SIG-M5 (cell line): ENCODE data around the gene CRYBB2.
"Not testable (repeated sequence)": the region's sequence is repeated elsewhere in the genome, so short reads cannot be mapped to it uniquely, and the experiment has no call there.

ENCODE experiments used
- DNase-seq: peaks from one replicate; lab custom pipeline; 2025; lab: John Stamatoyannopoulos, UW

Gene CRYBB2

DNA sequence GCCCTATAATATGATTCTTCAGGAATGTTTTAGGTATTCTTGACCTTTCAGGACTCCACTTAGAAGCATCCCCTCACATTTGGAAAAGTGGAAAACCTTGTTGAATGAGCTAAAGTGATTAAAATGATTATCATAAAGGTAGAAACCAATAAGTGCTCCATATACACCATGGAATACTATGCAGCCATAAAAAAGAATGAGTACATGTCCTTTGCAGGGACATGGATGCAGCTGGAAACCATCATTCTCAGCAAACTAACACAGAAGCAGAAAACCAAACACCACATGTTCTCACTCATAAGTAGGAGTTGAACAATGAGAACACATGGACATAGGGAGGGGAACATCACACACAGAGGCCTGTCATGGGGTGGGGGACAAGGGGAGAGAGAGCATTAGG is 14.3 kb downstream of the CRYBB2 start:
- not testable (repeated sequence) for DNase-seq

DNA sequence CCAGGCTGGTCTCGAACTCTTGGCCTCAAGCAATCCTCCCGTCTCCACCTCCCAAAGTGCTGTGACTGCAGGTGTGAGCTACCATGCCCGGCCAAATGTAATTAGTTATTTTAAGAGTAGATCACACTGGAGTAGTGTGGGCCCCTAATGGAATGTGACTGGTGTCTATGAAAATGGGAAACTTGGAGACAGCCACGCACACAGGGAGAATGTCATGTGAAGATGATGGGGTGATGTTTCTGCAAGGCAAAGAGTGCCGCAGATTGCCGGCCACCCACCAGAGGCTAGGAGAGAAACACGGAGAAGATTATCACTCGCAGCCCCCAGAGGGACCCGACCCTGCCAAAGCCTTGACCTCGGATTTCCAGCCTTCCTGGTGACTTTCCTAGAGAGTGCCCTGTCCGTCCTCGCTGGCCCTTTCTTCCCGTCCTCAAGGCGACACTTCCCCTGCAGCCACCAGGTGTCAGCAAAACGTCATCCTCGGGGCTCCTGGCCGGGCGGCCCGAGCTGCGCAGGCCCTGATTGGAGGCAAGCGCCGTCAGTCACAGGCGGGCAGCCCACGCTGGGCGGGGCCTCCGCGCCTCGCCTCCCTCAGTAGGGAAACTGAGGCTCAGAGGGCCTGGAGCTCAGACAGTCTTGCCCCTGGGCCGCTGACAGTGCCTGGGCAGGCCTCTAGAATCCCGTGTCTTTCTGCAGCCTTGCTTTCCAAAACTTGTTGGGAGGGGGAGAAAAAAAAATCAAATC is 16.3 kb downstream of the CRYBB2 start:
- no peak for DNase-seq

DNA sequence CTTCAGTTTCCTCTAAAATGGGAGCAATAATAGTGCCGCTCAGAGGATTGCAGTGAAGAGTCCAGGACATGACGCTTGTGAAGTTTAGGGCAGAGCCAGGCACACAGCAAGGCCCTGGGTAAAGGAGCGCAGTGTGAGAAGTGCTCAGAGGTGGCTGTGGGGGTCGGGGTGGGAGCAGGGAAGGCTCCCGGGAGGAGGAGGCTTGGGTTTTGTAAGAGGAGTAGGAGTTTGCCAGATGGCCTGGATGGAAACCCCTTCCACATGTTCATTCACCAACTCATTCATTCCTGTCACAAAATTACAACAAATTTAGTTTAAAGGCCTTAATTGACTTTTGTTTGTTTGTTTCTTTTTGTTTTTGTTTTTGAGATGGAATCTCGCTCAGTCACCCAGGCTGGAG is 17.0 kb downstream of the CRYBB2 start:
- no peak for DNase-seq

DNA sequence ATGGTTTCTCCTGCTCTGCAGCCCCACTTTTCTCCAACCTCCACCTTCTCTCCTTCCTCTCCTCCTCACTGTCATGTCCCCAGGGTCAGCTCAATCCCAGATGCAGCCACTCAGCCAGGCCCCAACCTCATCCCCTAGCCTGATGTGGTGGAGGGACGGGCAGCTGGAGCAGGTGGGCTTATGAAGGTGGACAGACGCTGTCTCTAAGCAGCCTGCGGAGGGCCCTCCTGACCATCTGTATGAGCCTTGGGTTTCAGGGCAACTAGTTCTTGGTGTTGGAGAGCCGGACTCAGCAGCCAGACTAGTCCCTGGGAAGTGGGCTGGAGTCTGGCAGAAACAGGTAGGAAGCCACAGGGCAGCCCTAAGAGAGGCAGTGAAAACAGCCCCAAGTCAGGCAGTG is 18.1 kb downstream of the CRYBB2 start:
- DNase-seq = no peak

DNA sequence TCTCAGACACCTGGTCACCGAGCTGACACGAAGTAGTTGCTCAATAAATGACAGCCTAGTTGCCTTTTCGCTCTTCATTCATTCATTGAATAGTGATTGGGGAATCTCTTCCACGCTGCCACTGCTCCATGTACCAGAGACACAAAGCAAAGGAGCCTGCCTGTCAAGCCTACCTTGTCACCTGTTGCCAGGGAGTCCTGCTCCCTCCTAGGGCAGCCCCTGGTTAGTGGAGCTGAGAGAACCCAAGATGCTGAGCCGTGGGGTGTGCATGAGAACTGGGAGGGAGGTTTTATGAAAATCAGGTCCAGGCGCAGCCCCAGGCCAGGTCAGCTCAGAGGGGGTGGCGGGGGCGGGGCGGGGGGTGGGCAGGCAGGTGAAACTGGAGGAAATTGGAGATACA is 18.6 kb downstream of the CRYBB2 start:
- not testable (repeated sequence) for DNase-seq

DNA sequence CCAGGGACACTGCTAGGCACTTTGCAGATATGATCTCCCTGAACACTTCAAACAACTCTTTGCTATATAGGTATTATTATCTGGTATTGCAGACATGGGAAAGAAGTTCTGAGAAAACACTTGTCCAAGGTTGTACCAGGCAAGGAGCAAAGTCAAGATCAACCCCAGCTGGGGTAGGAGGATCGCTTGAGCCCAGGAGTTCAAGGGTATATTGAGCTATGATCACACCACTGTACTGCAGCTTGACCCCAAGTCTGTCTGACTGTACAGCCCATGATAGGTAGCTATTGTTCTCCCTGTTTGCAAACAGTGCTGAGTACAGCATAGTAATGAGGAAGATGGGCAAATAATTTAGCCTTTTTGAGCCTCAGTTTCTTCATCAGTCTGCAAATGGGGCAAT is 35.7 kb downstream of the CRYBB2 start:
- not testable (repeated sequence) for DNase-seq

DNA sequence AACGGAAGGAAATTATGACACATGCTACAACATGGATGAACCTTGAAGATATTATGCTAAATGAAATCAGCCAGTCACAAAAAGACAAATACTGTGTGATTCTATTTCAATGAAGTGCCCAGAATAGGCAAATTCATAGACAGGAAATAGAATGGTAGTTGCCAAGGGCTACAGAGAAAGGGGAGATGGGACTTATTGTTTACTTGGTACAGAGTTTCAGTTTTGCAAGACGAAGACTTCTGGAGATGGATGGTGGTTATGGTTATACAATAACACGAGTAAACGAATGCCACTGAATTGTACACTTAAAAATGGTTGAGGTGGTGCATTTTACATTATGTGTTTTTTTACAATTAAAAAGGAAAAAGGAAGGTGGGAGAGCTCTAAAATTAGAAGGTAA is 48.1 kb downstream of the CRYBB2 start:
- DNase-seq = not testable (repeated sequence)

DNA sequence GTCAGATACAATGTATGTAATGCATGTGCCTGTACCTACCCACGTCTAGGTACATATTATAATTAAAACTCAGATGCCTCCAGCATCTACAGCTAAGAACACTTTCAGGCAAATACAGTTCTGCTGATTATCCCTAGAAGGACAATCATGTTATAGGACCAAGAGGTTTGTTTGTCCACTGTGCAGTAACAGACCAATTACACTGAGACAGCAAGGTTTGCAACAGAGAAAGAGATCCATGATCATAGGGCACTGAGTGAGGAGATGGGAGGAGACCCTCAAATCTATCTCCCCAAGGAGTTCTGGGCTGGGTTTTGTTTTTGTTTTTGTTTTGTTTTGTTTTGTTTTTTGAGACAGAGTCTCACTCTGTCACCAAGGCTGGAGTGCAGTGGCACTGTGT is 49.5 kb downstream of the CRYBB2 start:
- not testable (repeated sequence) for DNase-seq

DNA sequence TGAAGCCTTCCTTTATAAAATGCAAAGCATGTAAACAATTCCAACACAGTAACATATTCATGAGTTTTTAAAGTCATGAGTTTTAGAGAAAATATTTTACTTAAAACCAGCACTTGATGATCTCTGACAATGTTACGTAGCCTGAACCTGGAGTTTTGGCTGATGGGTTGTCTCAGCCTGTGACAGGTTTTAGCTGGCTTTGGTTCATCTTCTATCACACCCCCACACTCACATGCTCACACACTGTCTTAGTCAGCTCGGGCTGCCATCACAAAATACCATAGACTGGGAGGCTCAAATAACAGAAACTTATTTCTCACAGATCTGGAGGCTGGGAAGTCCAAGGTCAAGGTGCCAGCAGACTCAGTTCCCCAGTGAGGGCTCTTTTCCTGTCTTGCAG is 50.6 kb downstream of the CRYBB2 start:
- DNase-seq = not testable (repeated sequence)

DNA sequence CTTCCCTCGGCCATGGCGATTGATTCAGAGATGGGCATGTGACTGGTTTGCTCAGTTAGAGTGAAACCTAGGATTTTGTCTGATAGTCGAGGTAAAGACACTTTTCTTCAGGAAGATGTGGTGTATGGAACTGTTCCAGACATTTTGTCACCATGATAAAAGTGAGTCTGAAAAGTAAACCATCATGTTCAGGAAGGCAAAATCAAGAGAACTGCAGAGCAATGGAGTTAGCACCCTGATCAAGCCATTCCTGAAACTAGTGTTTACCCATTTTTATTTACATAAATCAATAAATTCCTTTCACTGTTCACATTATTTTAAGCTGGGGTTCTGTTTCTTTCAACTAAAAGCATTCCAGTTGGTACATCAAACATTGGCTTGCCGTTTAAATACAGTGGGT is 53.8 kb downstream of the CRYBB2 start:
- not testable (repeated sequence) for DNase-seq

DNA sequence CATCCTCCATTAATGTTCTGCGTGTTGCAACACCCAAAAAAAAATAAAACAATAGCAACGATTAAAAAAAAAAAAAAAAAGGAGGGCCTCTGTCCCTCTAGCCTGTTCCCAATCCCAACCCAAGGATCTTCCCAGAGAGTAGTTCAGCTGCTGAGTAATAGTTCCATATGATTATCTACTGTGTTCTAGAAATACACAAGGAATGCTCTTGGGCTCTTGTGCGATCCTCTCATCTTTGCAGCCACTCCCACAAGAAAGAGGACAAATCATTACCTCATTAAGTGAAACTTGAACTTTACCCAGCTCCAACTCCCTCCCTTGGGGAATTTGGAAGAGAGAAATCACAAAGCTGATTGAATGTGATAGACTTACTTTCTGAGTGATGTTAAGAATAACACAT is 54.5 kb downstream of the CRYBB2 start:
- DNase-seq = not testable (repeated sequence)

DNA sequence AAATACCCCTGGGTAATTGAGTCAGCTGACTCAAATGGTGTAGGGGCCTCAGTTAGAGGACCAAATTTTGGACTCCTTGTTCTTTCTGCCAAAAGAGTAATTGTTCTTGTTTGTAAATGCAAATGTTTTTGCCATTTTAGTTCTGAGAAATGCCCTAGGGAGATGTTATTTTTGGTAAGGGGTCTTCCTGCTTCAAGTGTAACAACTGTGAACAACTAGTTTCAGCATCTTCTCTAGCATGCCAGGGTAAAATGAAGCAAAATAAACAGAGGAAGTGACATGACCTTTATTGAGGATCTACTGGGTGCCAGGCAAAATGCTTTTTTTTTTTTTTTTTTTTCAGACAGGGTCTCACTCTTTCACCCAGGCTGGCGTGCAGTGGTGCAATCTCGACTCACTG is 60.7 kb downstream of the CRYBB2 start:
- not testable (repeated sequence) for DNase-seq
